GM04504 (cell line): ENCODE measurements around the gene CD99.

ENCODE experiments used
- DNase-seq: peaks from one replicate; pipeline ENCODE4 v3.0.0-alpha.2; 2012; ENCODE audit warnings: low read depth

The CD99 gene

GRCh38 chrX:2699959-2700358, 8.9 kb downstream of the CD99 start:
- no peak for DNase-seq

GRCh38 chrX:2700405-2701320, 9.6 kb downstream of the CD99 start:
- no peak for DNase-seq

- no peak for DNase-seq
These were observed 10.5 kb downstream of the CD99 start for GRCh38 chrX:2701600-2701999.

GRCh38 chrX:2703991-2704369, 12.9 kb downstream of the CD99 start:
- no peak for DNase-seq

GRCh38 chrX:2705046-2705832, 14.1 kb downstream of the CD99 start:
- DNase-seq = no peak

- DNase-seq = peak; percentile 96
These were observed 16.3 kb downstream of the CD99 start for GRCh38 chrX:2707334-2707760.

GRCh38 chrX:2708021-2708420, 16.9 kb downstream of the CD99 start:
- DNase-seq = no peak

GRCh38 chrX:2708592-2709188, 17.6 kb downstream of the CD99 start:
- DNase-seq = no peak

- DNase-seq = no peak
These were observed 18.5 kb downstream of the CD99 start for GRCh38 chrX:2709556-2709955.

- peak; percentile 73 for DNase-seq
These were observed 19.1 kb downstream of the CD99 start for GRCh38 chrX:2710041-2710840.

GRCh38 chrX:2711441-2711840, 20.3 kb downstream of the CD99 start:
- DNase-seq = no peak

- no peak for DNase-seq
These were observed 21.3 kb downstream of the CD99 start for GRCh38 chrX:2712428-2712827.

- DNase-seq = no peak
These were observed 22.1 kb downstream of the CD99 start for GRCh38 chrX:2712890-2713840.

GRCh38 chrX:2714551-2714950, 23.5 kb downstream of the CD99 start:
- no peak for DNase-seq

GRCh38 chrX:2715066-2715600, 24.0 kb downstream of the CD99 start:
- no peak for DNase-seq

GRCh38 chrX:2717312-2717711, 26.2 kb downstream of the CD99 start:
- no peak for DNase-seq

GRCh38 chrX:2718821-2719220, 27.7 kb downstream of the CD99 start:
- DNase-seq = no peak

GRCh38 chrX:2719774-2720447, 28.8 kb downstream of the CD99 start:
- DNase-seq = no peak

GRCh38 chrX:2723286-2723879, 32.3 kb downstream of the CD99 start:
- no peak for DNase-seq
